Omental fat pad (tissue), 4 donors: ENCODE results near the gene EPS8. TPM values are rescaled to one million over a fixed set of nuclear protein-coding genes. Genes with fewer than 3 reads are reported as not detected.

ENCODE experiments used
- ATAC-seq: fragments of 150-250 bp; one replicate; pipeline ENCODE4 v1.9.1; 2016; ENCODE audit warnings: mild to moderate bottlenecking, moderate library complexity; ENCODE audit not compliant: low FRiP score
- DNase-seq: peaks from one replicate; pipeline ENCODE4 v3.0.0-alpha.2; 2019; ENCODE audit warnings: low spot score
- CTCF ChIP-seq, 3 donors: fragments of 450-650 bp; IDR thresholded peaks; one replicate each; pipeline ENCODE4 v1.5.1; 2016 to 2017; ENCODE audit warnings: antibody characterized with exemption in 3 of 3, mild to moderate bottlenecking in 3 of 3, moderate library complexity in 2 of 3
- total RNA-seq, 4 donors: library from RNA; depleted of rRNA; stranded (reverse); fragments of >200 nt; gene quantifications; one replicate each; pipeline ENCODE4 v1.1.0, GENCODE V29; 2016

Gene EPS8
- total RNA-seq, 4 donors from 2014 or later = 181 to 354 (median 226) TPM

- DNase-seq (no peak), ATAC-seq (no peak)
- TF ChIP-seq CTCF (IDR thresholded peaks at IDR 0.05) = no peak
Measured at GRCh38 chr12:15698377-15698871, 90.8 kb downstream of the EPS8 start.

GRCh38 chr12:15697201-15697600 is 92.0 kb downstream of the EPS8 start:
- no peak for TF ChIP-seq CTCF (IDR thresholded peaks at IDR 0.05)
- ATAC-seq (no peak), DNase-seq (no peak)

- ATAC-seq (no peak), DNase-seq (no peak)
- no peak for TF ChIP-seq CTCF (IDR thresholded peaks at IDR 0.05)
Measured at GRCh38 chr12:15693228-15693911, 95.8 kb downstream of the EPS8 start.

GRCh38 chr12:15691388-15691787 is 97.8 kb downstream of the EPS8 start:
- no peak for TF ChIP-seq CTCF (IDR thresholded peaks at IDR 0.05)
- no peak for ATAC-seq
- DNase-seq = no peak

- no peak for TF ChIP-seq CTCF (IDR thresholded peaks at IDR 0.05)
- ATAC-seq = no peak
Measured at GRCh38 chr12:15690320-15690719, 98.9 kb downstream of the EPS8 start.

GRCh38 chr12:15689751-15690191 is 99.4 kb downstream of the EPS8 start:
- no peak for DNase-seq
- ATAC-seq = no peak
- TF ChIP-seq CTCF (IDR thresholded peaks at IDR 0.05) = no peak

More at GRCh38 chr12:15690320-15690719, 98.9 kb downstream of the EPS8 start:
- DNase-seq = no peak
